DND-41 (cell line): ENCODE data around the gene QRICH1.

Experiments used
- ATAC-seq: fragments of 200-7000 bp; cut with Tn5 transposase; 3 replicates; pipeline ENCODE4 v1.9.1; 2021; ENCODE audit warnings: low read depth; ENCODE audit not compliant: insufficient read depth
- DNase-seq: peaks from one replicate; pipeline ENCODE4 v3.0.0-alpha.2; 2020
- H2AFZ ChIP-seq: 2 replicates; pipeline ENCODE4 v1.6.0; 2012; ENCODE audit warnings: low read depth, low read length
- H3K27ac ChIP-seq: 2 replicates; pipeline ENCODE4 v1.5.1; 2012; ENCODE audit warnings: low read length, inconsistent platforms
- H3K27me3 ChIP-seq: fragments of 200-600 bp; sonication (generic); 2 replicates; pipeline ENCODE4 v1.6.0; 2012; ENCODE audit warnings: low read length, mild to moderate bottlenecking, inconsistent platforms; ENCODE audit not compliant: insufficient read depth, poor library complexity
- H3K36me3 ChIP-seq: 2 replicates; pipeline ENCODE4 v1.5.1; 2012; ENCODE audit warnings: low read length, inconsistent platforms; ENCODE audit not compliant: insufficient read depth
- H3K4me1 ChIP-seq: 2 replicates; pipeline ENCODE4 v1.5.1; 2012; ENCODE audit warnings: mild to moderate bottlenecking, low read length; ENCODE audit not compliant: insufficient read depth
- H3K4me2 ChIP-seq: 2 replicates; pipeline ENCODE4 v1.6.0; 2012; ENCODE audit warnings: mild to moderate bottlenecking, moderate library complexity, low read length, inconsistent platforms; ENCODE audit not compliant: insufficient read depth
- H3K4me3 ChIP-seq, 2 experiments: fragments of 200-600 bp in 1 of 2; shearing (Covaris generic) in 1 of 2; 2 replicates each; pipeline ENCODE4 v1.5.1; 2012 to 2016; ENCODE audit warnings: inconsistent platforms in 2 of 2, low read length in 2 of 2, mild to moderate bottlenecking in 2 of 2, low read depth in 1 of 2, moderate library complexity in 1 of 2
- H3K79me2 ChIP-seq: 2 replicates; pipeline ENCODE4 v1.6.0; 2012; ENCODE audit warnings: low read length, inconsistent platforms; ENCODE audit not compliant: insufficient read depth
- H3K9ac ChIP-seq: 2 replicates; pipeline ENCODE4 v1.6.0; 2012; ENCODE audit warnings: low read depth, mild to moderate bottlenecking, inconsistent platforms, low read length, moderate library complexity
- H3K9me3 ChIP-seq: 2 replicates; pipeline ENCODE4 v1.5.1; 2012; ENCODE audit warnings: low read length, moderate library complexity, mild to moderate bottlenecking, inconsistent platforms; ENCODE audit not compliant: insufficient read depth, severe bottlenecking
- H4K20me1 ChIP-seq: 2 replicates; pipeline ENCODE4 v1.6.0; 2012; ENCODE audit warnings: low read length; ENCODE audit not compliant: insufficient read depth
- CTCF ChIP-seq: IDR thresholded peaks from 2 replicates; pipeline ENCODE4 v1.5.1; 2012; ENCODE audit warnings: borderline replicate concordance, low read length, moderate library complexity, mild to moderate bottlenecking; ENCODE audit not compliant: poor library complexity, severe bottlenecking; ENCODE audit errors: extremely low read depth
- EZH2 ChIP-seq: IDR thresholded peaks from 3 replicates; pipeline ENCODE4 v1.6.1; 2012; ENCODE audit warnings: borderline replicate concordance, low read depth, mild to moderate bottlenecking, moderate library complexity, low read length, inconsistent platforms; ENCODE audit not compliant: severe bottlenecking

Gene QRICH1

GRCh38 chr3:48982686-48983085 is 111.2 kb downstream of the QRICH1 start:
- H3K36me3 ChIP-seq: peaks cover 62% of the 10 kb centered on the region
- H3K9me3 ChIP-seq: no peaks in the 10 kb centered on the region
- H3K4me3 ChIP-seq: no peak overlapping the region
- ATAC-seq: no peak
- H3K9ac ChIP-seq: no peak overlapping the region
- no peaks in the 10 kb centered on the region for H3K27me3 ChIP-seq
- no peak for TF ChIP-seq CTCF
- DNase-seq: no peak
- H3K27ac ChIP-seq: no peak overlapping the region
- 0 out of 2 replicates have a peak, but pooled peaks cover 2% of the 10 kb centered on the region for H4K20me1 ChIP-seq
- no peak overlapping the region for H2AFZ ChIP-seq
- no peaks in the 10 kb centered on the region for H3K4me1 ChIP-seq
- no peak overlapping the region for H3K4me2 ChIP-seq
- no peaks in the 10 kb centered on the region for H3K79me2 ChIP-seq

GRCh38 chr3:48982016-48982415 is 111.9 kb downstream of the QRICH1 start:
- Histone ChIP-seq H3K4me3 (no peak overlapping the region), H2AFZ (no peak overlapping the region), H4K20me1 (0 out of 2 replicates have a peak, but pooled peaks cover 2% of the 10 kb centered on the region), H3K4me1 (no peaks in the 10 kb centered on the region), H3K9me3 (no peaks in the 10 kb centered on the region), H3K9ac (no peak overlapping the region), H3K4me2 (no peak overlapping the region), H3K79me2 (no peaks in the 10 kb centered on the region), H3K27me3 (no peaks in the 10 kb centered on the region), H3K36me3 (peaks cover 68% of the 10 kb centered on the region), H3K27ac (no peak overlapping the region)
- TF ChIP-seq CTCF: no peak
- no peak for TF ChIP-seq EZH2
- DNase-seq: no peak
- ATAC-seq: no peak

GRCh38 chr3:48980295-48980694 is 113.6 kb downstream of the QRICH1 start:
- Histone ChIP-seq H3K4me3 (no peak overlapping the region), H3K4me2 (no peak overlapping the region), H3K27me3 (no peaks in the 10 kb centered on the region), H3K79me2 (no peaks in the 10 kb centered on the region), H2AFZ (no peak overlapping the region), H3K27ac (no peak overlapping the region), H4K20me1 (0 out of 2 replicates have a peak, but pooled peaks cover 2% of the 10 kb centered on the region), H3K9me3 (no peaks in the 10 kb centered on the region), H3K9ac (no peak overlapping the region), H3K36me3 (peaks cover 83% of the 10 kb centered on the region), H3K4me1 (no peaks in the 10 kb centered on the region)
- DNase-seq: no peak
- TF ChIP-seq CTCF (no peak), EZH2 (no peak)
- ATAC-seq: no peak
